Coronary artery (tissue), 2 donors: Measurements from ENCODE around the gene FRAS1.

ENCODE experiments used
- DNase-seq: peaks from one replicate; pipeline ENCODE4 v3.0.0-alpha.2; 2017; ENCODE audit warnings: low spot score
- H3K27ac ChIP-seq, 2 donors: fragments of 200-600 bp; sonication (generic); one replicate each; pipeline ENCODE4 v1.5.1; 2016 to 2019
- H3K4me3 ChIP-seq: fragments of 200-600 bp; sonication (generic); 2 replicates; pipeline ENCODE4 v1.5.1; 2016; ENCODE audit warnings: mild to moderate bottlenecking, moderate library complexity
- CTCF ChIP-seq: fragments of 200-600 bp; sonication (generic); IDR thresholded peaks from one replicate; pipeline ENCODE4 v1.5.1; 2019; ENCODE audit warnings: antibody characterized with exemption

The FRAS1 gene

GRCh38 chr4:78346222-78346621 is 289.1 kb downstream of the FRAS1 start:
- no peak for TF ChIP-seq CTCF
- Histone ChIP-seq H3K4me3 (no peak overlapping the region), H3K27ac (no peak overlapping the region)
- DNase-seq: no peak

- no peak overlapping the region for H3K4me3 ChIP-seq
- DNase-seq: no peak
- no peak for TF ChIP-seq CTCF
- no peak overlapping the region for H3K27ac ChIP-seq
Observed at GRCh38 chr4:78347527-78347926, 290.4 kb downstream of the FRAS1 start.

GRCh38 chr4:78353921-78354320 is 296.8 kb downstream of the FRAS1 start:
- Histone ChIP-seq H3K4me3 (no peak overlapping the region), H3K27ac (no peak overlapping the region)
- DNase-seq: no peak
- TF ChIP-seq CTCF: no peak

GRCh38 chr4:78354782-78355181 is 297.7 kb downstream of the FRAS1 start:
- H3K27ac ChIP-seq: no peak overlapping the region
- DNase-seq: no peak
- H3K4me3 ChIP-seq: no peak overlapping the region
- TF ChIP-seq CTCF: no peak

GRCh38 chr4:78355306-78355705 is 298.2 kb downstream of the FRAS1 start:
- Histone ChIP-seq H3K4me3 (no peak overlapping the region), H3K27ac (no peak overlapping the region)
- no peak for TF ChIP-seq CTCF
- DNase-seq: no peak

GRCh38 chr4:78356251-78356786 is 299.2 kb downstream of the FRAS1 start:
- no peak for TF ChIP-seq CTCF
- no peak for DNase-seq
- Histone ChIP-seq H3K27ac (no peak overlapping the region), H3K4me3 (no peak overlapping the region)

- no peak overlapping the region for H3K4me3 ChIP-seq
- no peak for TF ChIP-seq CTCF
- H3K27ac ChIP-seq: no peak overlapping the region
- no peak for DNase-seq
Observed at GRCh38 chr4:78357122-78357521, 300.0 kb downstream of the FRAS1 start.
